ENCODE measurements around the gene CIC.
"Not testable (repeated sequence)": the region's sequence is repeated elsewhere in the genome, so short reads cannot be mapped to it uniquely, and the experiment has no call there.

The CIC gene

DNA sequence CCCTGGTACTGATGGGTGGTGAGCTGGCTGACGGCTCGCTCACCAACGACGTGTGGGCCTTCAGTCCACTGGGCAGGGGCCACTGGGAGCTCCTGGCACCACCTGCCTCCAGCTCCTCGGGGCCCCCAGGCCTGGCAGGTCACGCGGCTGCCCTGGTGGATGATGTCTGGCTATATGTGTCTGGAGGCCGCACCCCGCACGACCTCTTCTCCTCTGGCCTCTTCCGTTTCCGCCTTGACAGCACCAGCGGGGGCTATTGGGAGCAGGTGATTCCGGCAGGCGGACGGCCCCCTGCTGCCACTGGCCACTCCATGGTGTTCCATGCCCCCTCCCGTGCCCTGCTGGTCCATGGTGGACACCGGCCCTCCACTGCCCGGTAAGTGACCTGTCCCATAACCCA is 66.9 kb downstream of the CIC start:
- no peak for DNase-seq

DNA sequence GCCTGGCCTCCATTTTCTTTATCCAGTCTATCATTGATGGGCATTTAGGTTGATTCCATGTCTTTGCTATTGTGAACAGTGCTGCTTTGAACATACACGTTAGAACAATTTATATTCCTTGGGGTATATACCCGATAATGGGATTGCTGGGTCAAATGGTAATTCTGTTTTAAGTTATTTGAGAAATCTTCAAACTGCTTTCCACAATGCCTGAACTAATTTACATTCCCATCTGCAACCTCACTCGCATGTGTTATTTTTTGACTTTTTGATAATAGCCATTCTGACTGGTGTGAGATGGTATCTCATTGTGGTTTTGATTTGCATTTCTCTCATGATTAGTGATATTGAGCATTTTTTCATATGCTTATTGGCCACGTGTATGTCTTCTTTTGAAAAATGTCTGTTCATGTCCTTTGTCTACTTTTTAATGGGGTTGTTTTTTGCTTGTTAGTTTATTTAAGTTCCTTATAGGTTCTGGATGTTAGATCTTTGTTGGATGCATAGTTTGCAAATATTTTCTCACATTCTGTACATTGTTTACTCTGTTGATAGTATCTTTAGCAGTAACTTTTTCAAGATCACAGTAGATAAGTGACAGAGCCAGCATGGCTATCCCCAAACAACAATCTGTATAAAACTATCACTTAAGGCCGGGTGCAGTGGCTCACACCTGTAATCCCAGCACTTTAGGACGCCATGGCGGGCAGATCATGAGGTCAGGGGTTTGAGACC is 70.2 kb downstream of the CIC start:
- DNase-seq = not testable (repeated sequence)

DNA sequence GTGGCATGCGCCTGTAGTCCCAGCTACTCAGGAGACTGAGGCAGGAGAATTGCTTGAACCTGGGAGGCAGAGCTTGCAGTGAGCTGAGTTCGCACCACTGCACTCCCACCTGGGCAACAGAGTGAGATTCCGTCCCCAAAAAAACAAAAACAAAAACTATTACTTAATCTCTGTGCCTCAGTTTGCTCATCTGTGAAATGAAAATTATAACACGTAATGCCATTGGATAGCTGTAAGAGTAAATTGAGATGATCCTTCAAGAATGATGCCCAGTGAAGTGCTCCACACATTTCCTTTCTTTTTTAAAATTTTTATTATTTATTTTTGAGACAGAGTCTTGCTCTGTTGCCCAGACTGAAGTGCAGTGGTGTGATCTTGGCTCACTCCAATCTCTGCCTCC is 70.9 kb downstream of the CIC start:
- DNase-seq = not testable (repeated sequence)

DNA sequence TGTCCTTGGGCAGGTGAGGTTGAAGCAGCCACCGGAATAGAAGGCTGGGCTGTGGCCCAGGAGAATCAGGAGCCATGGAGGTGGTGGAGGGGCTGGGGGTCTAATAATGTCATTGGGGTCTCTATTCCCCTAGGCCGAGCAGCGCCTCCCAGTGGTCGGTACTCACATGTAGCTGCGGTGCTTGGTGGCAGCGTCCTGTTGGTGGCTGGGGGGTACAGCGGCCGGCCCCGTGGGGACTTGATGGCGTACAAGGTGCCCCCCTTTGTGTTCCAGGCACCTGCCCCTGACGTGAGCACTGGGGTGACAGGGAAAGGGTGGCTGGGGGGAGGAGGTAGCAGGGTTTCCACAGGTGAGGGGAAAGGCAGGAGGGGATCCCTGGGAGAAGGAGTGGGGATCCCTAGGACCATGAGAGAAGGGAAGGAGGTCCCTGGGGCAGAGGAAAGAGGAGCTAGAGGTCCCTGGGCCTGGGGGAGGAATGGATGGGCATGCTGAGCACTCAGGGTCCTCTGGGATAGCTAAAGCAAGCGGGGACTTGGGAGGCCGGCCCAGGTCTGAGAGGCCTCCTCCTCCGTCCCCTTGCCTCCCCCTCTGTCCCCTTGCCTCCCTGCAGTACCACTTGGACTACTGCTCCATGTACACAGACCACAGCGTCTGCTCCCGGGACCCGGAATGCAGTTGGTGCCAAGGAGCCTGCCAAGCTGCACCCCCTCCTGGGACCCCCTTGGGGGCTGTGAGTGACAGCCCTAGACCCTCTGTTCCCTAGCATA is 74.5 kb downstream of the CIC start:
- no peak for DNase-seq

DNA sequence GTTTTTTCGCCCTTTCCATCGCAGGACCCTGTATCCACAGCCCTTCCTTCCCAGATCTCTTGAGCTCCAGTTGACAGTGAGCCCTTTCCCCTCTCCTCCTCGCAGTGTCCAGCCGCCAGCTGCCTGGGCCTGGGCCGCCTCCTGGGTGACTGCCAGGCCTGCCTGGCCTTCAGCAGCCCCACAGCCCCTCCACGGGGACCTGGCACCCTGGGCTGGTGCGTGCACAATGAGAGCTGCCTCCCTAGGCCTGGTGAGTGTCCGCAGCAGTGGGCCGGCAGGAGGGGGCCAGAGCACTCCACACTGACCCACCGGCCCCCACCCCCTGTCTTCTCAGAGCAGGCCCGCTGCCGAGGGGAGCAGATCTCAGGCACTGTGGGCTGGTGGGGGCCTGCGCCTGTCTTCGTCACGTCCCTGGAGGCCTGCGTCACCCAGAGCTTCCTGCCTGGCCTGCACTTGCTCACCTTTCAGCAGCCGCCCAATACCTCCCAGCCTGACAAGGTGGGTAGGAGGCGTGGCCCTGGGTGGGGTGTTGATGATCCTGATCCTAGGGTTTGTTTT is 75.4 kb downstream of the CIC start:
- DNase-seq = no peak

Data from CD4-positive, alpha-beta T cell treated with Interleukin-15 for 1 hour (primary cell).